ENCODE results near the gene CXCL8.

DNA sequence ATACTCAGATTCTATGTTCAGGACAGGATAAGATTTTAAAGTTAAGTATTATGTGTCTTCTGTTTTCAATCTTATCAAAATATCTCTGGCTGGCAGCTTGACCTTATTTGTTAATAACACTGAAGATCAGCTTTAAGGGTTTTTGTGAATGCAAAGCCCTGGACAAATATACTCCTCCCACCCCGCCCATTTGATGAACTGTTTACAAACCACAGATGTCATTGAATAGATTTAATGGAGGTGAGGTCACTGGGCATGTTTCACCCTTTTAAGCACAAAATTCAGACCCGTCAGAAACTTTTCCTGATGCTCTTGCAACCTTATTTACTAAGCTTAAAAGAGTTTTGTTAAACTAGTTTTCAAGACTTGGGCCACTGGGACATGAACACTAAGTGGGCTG lies 10.1 kb upstream of the CXCL8 start:
- TF ChIP-seq, protein P1, sequence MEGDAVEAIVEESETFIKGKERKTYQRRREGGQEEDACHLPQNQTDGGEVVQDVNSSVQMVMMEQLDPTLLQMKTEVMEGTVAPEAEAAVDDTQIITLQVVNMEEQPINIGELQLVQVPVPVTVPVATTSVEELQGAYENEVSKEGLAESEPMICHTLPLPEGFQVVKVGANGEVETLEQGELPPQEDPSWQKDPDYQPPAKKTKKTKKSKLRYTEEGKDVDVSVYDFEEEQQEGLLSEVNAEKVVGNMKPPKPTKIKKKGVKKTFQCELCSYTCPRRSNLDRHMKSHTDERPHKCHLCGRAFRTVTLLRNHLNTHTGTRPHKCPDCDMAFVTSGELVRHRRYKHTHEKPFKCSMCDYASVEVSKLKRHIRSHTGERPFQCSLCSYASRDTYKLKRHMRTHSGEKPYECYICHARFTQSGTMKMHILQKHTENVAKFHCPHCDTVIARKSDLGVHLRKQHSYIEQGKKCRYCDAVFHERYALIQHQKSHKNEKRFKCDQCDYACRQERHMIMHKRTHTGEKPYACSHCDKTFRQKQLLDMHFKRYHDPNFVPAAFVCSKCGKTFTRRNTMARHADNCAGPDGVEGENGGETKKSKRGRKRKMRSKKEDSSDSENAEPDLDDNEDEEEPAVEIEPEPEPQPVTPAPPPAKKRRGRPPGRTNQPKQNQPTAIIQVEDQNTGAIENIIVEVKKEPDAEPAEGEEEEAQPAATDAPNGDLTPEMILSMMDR (conservative IDR thresholded peaks at IDR 0.05): no peak
- no peak for TF ChIP-seq ZFX (IDR thresholded peaks at IDR 0.05)
